GM23338 (cell line): Measurements from ENCODE around the gene ZNF23. TPM values are rescaled to one million over a fixed set of nuclear protein-coding genes. Genes with fewer than 3 reads are reported as not detected.

ENCODE experiments used
- ATAC-seq: fragments of 200-7000 bp; cut with Tn5 transposase; 3 replicates; pipeline ENCODE4 v1.9.1; 2020
- DNase-seq: peaks from one replicate; pipeline ENCODE4 v3.0.0-alpha.2; 2015; ENCODE audit warnings: low spot score
- H2AFZ ChIP-seq: fragments of 200-600 bp; sonication (generic); 2 replicates; pipeline ENCODE4 v1.8.0; 2016; ENCODE audit warnings: antibody characterized with exemption, mild to moderate bottlenecking, moderate library complexity
- H3F3A ChIP-seq: fragments of 200-600 bp; sonication (generic); replicated peaks from 2 replicates; pipeline ENCODE4 v1.8.0; 2017; ENCODE audit warnings: antibody characterized with exemption, mixed run types, low read depth
- H3K27ac ChIP-seq: fragments of 200-600 bp; sonication (generic); 2 replicates; pipeline ENCODE4 v1.6.1; 2016; ENCODE audit warnings: low read depth
- H3K27me3 ChIP-seq: fragments of 200-600 bp; sonication (generic); 2 replicates; pipeline ENCODE4 v1.8.0; 2016; ENCODE audit warnings: mild to moderate bottlenecking, mixed run types, moderate library complexity; ENCODE audit not compliant: insufficient read depth
- H3K36me3 ChIP-seq: fragments of 200-600 bp; sonication (generic); 2 replicates; pipeline ENCODE4 v1.8.0; 2016; ENCODE audit warnings: mild to moderate bottlenecking; ENCODE audit not compliant: insufficient read depth
- H3K4me1 ChIP-seq: fragments of 200-600 bp; sonication (generic); 2 replicates; pipeline ENCODE4 v1.8.0; 2016; ENCODE audit warnings: mild to moderate bottlenecking, moderate library complexity; ENCODE audit not compliant: insufficient read depth
- H3K4me2 ChIP-seq: fragments of 200-600 bp; sonication (generic); 2 replicates; pipeline ENCODE4 v1.7.1; 2017; ENCODE audit warnings: mixed run types
- H3K4me3 ChIP-seq: fragments of 200-600 bp; sonication (generic); 2 replicates; pipeline ENCODE4 v1.6.1; 2016; ENCODE audit warnings: mixed run types
- H3K79me2 ChIP-seq: fragments of 200-600 bp; sonication (generic); replicated peaks from 2 replicates; pipeline ENCODE4 v1.8.0; 2017; ENCODE audit warnings: mild to moderate bottlenecking; ENCODE audit not compliant: insufficient read depth
- H3K9me2 ChIP-seq: fragments of 200-600 bp; sonication (generic); 2 replicates; pipeline ENCODE4 v1.8.0; 2017; ENCODE audit not compliant: insufficient read depth
- H4K20me1 ChIP-seq: fragments of 200-600 bp; sonication (generic); replicated peaks from 2 replicates; pipeline ENCODE4 v1.8.0; 2017; ENCODE audit warnings: mild to moderate bottlenecking; ENCODE audit not compliant: insufficient read depth
- H3K27ac Mint-ChIP-seq: 2 replicates; pipeline ENCODE4 v1.8.0; 2020; ENCODE audit warnings: inconsistent platforms, mild to moderate bottlenecking, moderate library complexity, mixed read lengths
- H3K27me3 Mint-ChIP-seq: 3 replicates; pipeline ENCODE4 v1.8.0; 2022; ENCODE audit warnings: low read depth, mild to moderate bottlenecking, moderate library complexity, mixed read lengths, inconsistent platforms; ENCODE audit not compliant: insufficient read depth, poor library complexity
- H3K36me3 Mint-ChIP-seq: 3 replicates; pipeline ENCODE4 v1.8.0; 2021; ENCODE audit warnings: low read depth, mild to moderate bottlenecking, inconsistent platforms, moderate library complexity, mixed read lengths
- H3K4me1 Mint-ChIP-seq: 3 replicates; pipeline ENCODE4 v1.8.0; 2020; ENCODE audit warnings: mild to moderate bottlenecking, inconsistent platforms, mixed read lengths
- H3K4me3 Mint-ChIP-seq: 3 replicates; pipeline ENCODE4 v1.8.0; 2021; ENCODE audit warnings: moderate library complexity, mild to moderate bottlenecking, inconsistent platforms, mixed read lengths
- H3K9me3 Mint-ChIP-seq: 3 replicates; pipeline ENCODE4 v1.8.0; 2020; ENCODE audit warnings: moderate library complexity, mild to moderate bottlenecking, inconsistent platforms, mixed read lengths
- CREB1 ChIP-seq: fragments of 250-450 bp; sonication (Bioruptor Pico); IDR thresholded peaks from 2 replicates; pipeline ENCODE4 v1.5.0; 2020; ENCODE audit warnings: low read depth, mild to moderate bottlenecking, moderate library complexity
- CTCF ChIP-seq, 2 experiments: fragments of 200-600 bp in 1 of 2; sonication (generic) in 1 of 2; conservative IDR thresholded peaks; 2 replicates each; pipeline versions ENCODE4 v1.5.1 to v1.6.1; 2016 to 2017; ENCODE audit warnings: antibody characterized with exemption in 2 of 2, low read depth in 2 of 2, mild to moderate bottlenecking in 2 of 2, moderate library complexity in 1 of 2
- ETS1 ChIP-seq: IDR thresholded peaks from 2 replicates; pipeline ENCODE4 v1.6.1; 2016; ENCODE audit warnings: antibody characterized with exemption
- EZH2phosphoT487 ChIP-seq: fragments of 200-600 bp; sonication (generic); IDR thresholded peaks from one replicate; pipeline ENCODE4 v1.8.1; 2018; ENCODE audit warnings: antibody characterized with exemption; ENCODE audit not compliant: unreplicated experiment
- NANOG ChIP-seq: IDR thresholded peaks from 2 replicates; pipeline ENCODE4 v1.6.1; 2016; ENCODE audit warnings: antibody characterized with exemption, borderline replicate concordance
- REST ChIP-seq: IDR thresholded peaks from one replicate; pipeline ENCODE4 v1.6.1; 2018; ENCODE audit warnings: antibody characterized with exemption; ENCODE audit not compliant: unreplicated experiment
- STAT1 ChIP-seq: IDR thresholded peaks from one replicate; pipeline ENCODE4 v1.6.1; 2016; ENCODE audit warnings: antibody characterized with exemption; ENCODE audit not compliant: unreplicated experiment
- polyA plus RNA-seq: library from polyadenylated mRNA; unstranded; fragments of >200 nt; fragmentation: Nextera tagmentation; extraction: Ambion mirVana; gene quantifications from 2 replicates; pipeline ENCODE4 v1.2.1, GENCODE V29; 2016
- total RNA-seq: library from RNA; depleted of rRNA; stranded (reverse); fragments of >200 nt; shearing (Covaris generic); gene quantifications from 2 replicates; pipeline ENCODE4 v1.2.3, GENCODE V29; 2014

ZNF23 gene
- total and polyA plus RNA-seq, 2 experiments from 2014 or later = 8.4 to 8.8 TPM

- H3K4me2 ChIP-seq = no peak overlapping the region
- H3K4me3 ChIP-seq = no peak overlapping the region
- ATAC-seq = no peak
- 0 out of 2 replicates have a peak, but pooled peaks cover 5% of the 10 kb centered on the region for H3K9me2 ChIP-seq
- Mint-ChIP-seq H3K27me3 (no peaks in the 10 kb centered on the region), H3K4me1 (no peaks in the 10 kb centered on the region), H3K27ac (no peak overlapping the region), H3K4me3 (no peak overlapping the region), H3K9me3 (peaks cover 95% of the 10 kb centered on the region), H3K36me3 (peaks cover 78% of the 10 kb centered on the region)
- no peak overlapping the region for H2AFZ ChIP-seq
- TF ChIP-seq CREB1 (CRISPR knock-in tag) (no peak), NANOG (no peak)
- no peak overlapping the region for H3K27ac ChIP-seq
- peaks cover 48% of the 10 kb centered on the region for H3K36me3 ChIP-seq
- H3K79me2 ChIP-seq = no peaks in the 10 kb centered on the region
- no peaks in the 10 kb centered on the region for H3K27me3 ChIP-seq
- H3F3A ChIP-seq = no peaks in the 10 kb centered on the region
- H4K20me1 ChIP-seq = no peaks in the 10 kb centered on the region
- no peak for DNase-seq
- H3K4me1 ChIP-seq = no peaks in the 10 kb centered on the region
Observed at GRCh38 chr16:71449020-71449419, 13.0 kb downstream of the ZNF23 start.

GRCh38 chr16:71448274-71448866 is 13.7 kb downstream of the ZNF23 start:
- DNase-seq = no peak
- no peak overlapping the region for H3K27ac ChIP-seq
- H3K4me1 ChIP-seq = no peaks in the 10 kb centered on the region
- ATAC-seq = no peak
- no peak overlapping the region for H3K27ac Mint-ChIP-seq
- H2AFZ ChIP-seq = no peak overlapping the region
- H3K27me3 ChIP-seq = no peaks in the 10 kb centered on the region
- no peak overlapping the region for H3K4me2 ChIP-seq
- peaks cover 48% of the 10 kb centered on the region for H3K36me3 ChIP-seq
- no peaks in the 10 kb centered on the region for H3F3A ChIP-seq
- no peaks in the 10 kb centered on the region for H3K79me2 ChIP-seq
- H3K4me1 Mint-ChIP-seq = no peaks in the 10 kb centered on the region
- H3K9me3 Mint-ChIP-seq = peaks cover 99% of the 10 kb centered on the region
- no peaks in the 10 kb centered on the region for H3K27me3 Mint-ChIP-seq
- H4K20me1 ChIP-seq = no peaks in the 10 kb centered on the region
- 0 out of 2 replicates have a peak, but pooled peaks cover 5% of the 10 kb centered on the region for H3K9me2 ChIP-seq
- no peak overlapping the region; the same call in 1 of the 2 replicates for H3K4me3 ChIP-seq
- peaks cover 75% of the 10 kb centered on the region for H3K36me3 Mint-ChIP-seq
- H3K4me3 Mint-ChIP-seq = no peak overlapping the region
- TF ChIP-seq CREB1 (CRISPR knock-in tag) (no peak), CTCF (conservative IDR thresholded peaks at IDR 0.05; ENCODE audit: low read depth in 2 of 2) (no peak), STAT1 (no peak), REST (no peak), NANOG (no peak), EZH2phosphoT487 (no peak), ETS1 (no peak)
